ENCODE results near the gene LRRC7.

GRCh38 chr1:69657971-69658370 lies 90.2 kb downstream of the LRRC7 start:
- no peak for TF ChIP-seq CTCF (IDR thresholded peaks at IDR 0.05; ENCODE audit: poor library complexity, severe bottlenecking)
- TF ChIP-seq EZH2 (IDR thresholded peaks at IDR 0.05; ENCODE audit: borderline replicate concordance, insufficient read depth, low read length, poor library complexity, severe bottlenecking) = no peak
- no peak for TF ChIP-seq SMC3 (conservative IDR thresholded peaks at IDR 0.05; ENCODE audit: poor library complexity)
- no peak for TF ChIP-seq TAF1 (IDR thresholded peaks at IDR 0.05; ENCODE audit: low read depth)
- TF ChIP-seq RAD21 (conservative IDR thresholded peaks at IDR 0.05) = no peak
- no peak for TF ChIP-seq REST (IDR thresholded peaks at IDR 0.05; ENCODE audit: borderline replicate concordance)

Data from neural cell (in vitro differentiated cells).